Measurements from ENCODE around the gene FOXO1.
"Not testable (repeated sequence)": the region's sequence is repeated elsewhere in the genome, so short reads cannot be mapped to it uniquely, and the experiment has no call there.

FOXO1 gene

GRCh38 chr13:40666045-40666932, at the start of gene FOXO1:
Gene FOXO1, minus strand, starts transcription at chr13:40666641. Its CDS starts 429 bp downstream, at chr13:40666212.
- in situ Hi-C loops (cut with MboI; ENCODE audit: low sequenced_read_pairs): no loop called here

GRCh38 chr13:40714433-40714832, 48.0 kb upstream of the FOXO1 start:
- in situ Hi-C loops (cut with MboI; ENCODE audit: low sequenced_read_pairs): not testable (repeated sequence)

- in situ Hi-C loops (cut with MboI; ENCODE audit: low sequenced_read_pairs): no loop called here
Observed at GRCh38 chr13:40706439-40706838, 40.0 kb upstream of the FOXO1 start.

- in situ Hi-C loops (cut with MboI; ENCODE audit: low sequenced_read_pairs): loop anchor here (25.0 kb wide), 2 partner anchors 635 to 1010 kb away; no protein-coding TSS in a partner anchor
Observed at GRCh38 chr13:40697711-40698110, 31.3 kb upstream of the FOXO1 start.

- in situ Hi-C loops (cut with MboI; ENCODE audit: low sequenced_read_pairs): loop anchor here (25.0 kb wide), 2 partner anchors 632 to 1007 kb away; no protein-coding TSS in a partner anchor
Observed at GRCh38 chr13:40694426-40694825, 28.0 kb upstream of the FOXO1 start.

GRCh38 chr13:40692946-40693345, 26.5 kb upstream of the FOXO1 start:
- in situ Hi-C loops (cut with MboI; ENCODE audit: low sequenced_read_pairs): loop anchor here (25.0 kb wide), 2 partner anchors 631 to 1006 kb away; no protein-coding TSS in a partner anchor

GRCh38 chr13:40688781-40689180, 22.3 kb upstream of the FOXO1 start:
- in situ Hi-C loops (cut with MboI; ENCODE audit: low sequenced_read_pairs): loop anchor here (25.0 kb wide), 2 partner anchors 626 to 1001 kb away; no protein-coding TSS in a partner anchor

- in situ Hi-C loops (cut with MboI; ENCODE audit: low sequenced_read_pairs): loop anchor here (25.0 kb wide), 2 partner anchors 620 to 995 kb away; no protein-coding TSS in a partner anchor
Observed at GRCh38 chr13:40682449-40683240, 16.2 kb upstream of the FOXO1 start.

GRCh38 chr13:40681341-40682146, 15.1 kb upstream of the FOXO1 start:
- in situ Hi-C loops (cut with MboI; ENCODE audit: low sequenced_read_pairs): loop anchor here (25.0 kb wide), 2 partner anchors 619 to 994 kb away; no protein-coding TSS in a partner anchor

- in situ Hi-C loops (cut with MboI; ENCODE audit: low sequenced_read_pairs): loop anchor here (25.0 kb wide), 2 partner anchors 618 to 993 kb away; no protein-coding TSS in a partner anchor
Observed at GRCh38 chr13:40680659-40681323, 14.3 kb upstream of the FOXO1 start.

- in situ Hi-C loops (cut with MboI; ENCODE audit: low sequenced_read_pairs): loop anchor here (25.0 kb wide), 2 partner anchors 617 to 992 kb away; no protein-coding TSS in a partner anchor
Observed at GRCh38 chr13:40679480-40679985, 13.1 kb upstream of the FOXO1 start.

GRCh38 chr13:40677064-40677463, 10.6 kb upstream of the FOXO1 start:
- in situ Hi-C loops (cut with MboI; ENCODE audit: low sequenced_read_pairs): loop anchor here (25.0 kb wide), 2 partner anchors 615 to 990 kb away; no protein-coding TSS in a partner anchor

- in situ Hi-C loops (cut with MboI; ENCODE audit: low sequenced_read_pairs): loop anchor here (25.0 kb wide), 2 partner anchors 614 to 989 kb away; no protein-coding TSS in a partner anchor
Observed at GRCh38 chr13:40676007-40676406, 9.6 kb upstream of the FOXO1 start.

- in situ Hi-C loops (cut with MboI; ENCODE audit: low sequenced_read_pairs): no loop called here
Observed at GRCh38 chr13:40673414-40673813, 7.0 kb upstream of the FOXO1 start.

- in situ Hi-C loops (cut with MboI; ENCODE audit: low sequenced_read_pairs): no loop called here
Observed at GRCh38 chr13:40672765-40673397, 6.4 kb upstream of the FOXO1 start.

GRCh38 chr13:40671956-40672764, 5.7 kb upstream of the FOXO1 start:
- in situ Hi-C loops (cut with MboI; ENCODE audit: low sequenced_read_pairs): no loop called here

- in situ Hi-C loops (cut with MboI; ENCODE audit: low sequenced_read_pairs): no loop called here
Observed at GRCh38 chr13:40670307-40670706, 3.9 kb upstream of the FOXO1 start.

- in situ Hi-C loops (cut with MboI; ENCODE audit: low sequenced_read_pairs): no loop called here
Observed at GRCh38 chr13:40668335-40668734, 1.9 kb upstream of the FOXO1 start.
